Omental fat pad (tissue), 4 donors: ENCODE measurements around the gene MAGIX. TPM values are rescaled to one million over a fixed set of nuclear protein-coding genes. Genes with fewer than 3 reads are reported as not detected.

Experiments used
- small RNA-seq: library from RNA; depleted of rRNA; stranded (forward); fragments of <200 nt; gene quantifications from one replicate; pipeline ENCODE3, GENCODE V24; 2016
- total RNA-seq, 4 donors: library from RNA; depleted of rRNA; stranded (reverse); fragments of >200 nt; gene quantifications; one replicate each; pipeline ENCODE4 v1.1.0, GENCODE V29; 2016

MAGIX gene
- total RNA-seq, 4 donors from 2014 or later: 1.1 to 7.3 (median 3.3) TPM

Small RNA genes lying within 50 kb of the gene (small RNA-seq; reads per million reads assigned to genes)
- not detected for gene RN7SL262P

Other genes with a start within 250 kb of the MAGIX start
- gene PIM2, start 243.7 kb upstream of the MAGIX start, total RNA-seq: 10 to 100 TPM in 2 of 4 donors, 1 to 10 TPM in 2; 9.6 to 14.0 (median 11.5) TPM
- gene OTUD5, start 205.2 kb upstream of the MAGIX start, total RNA-seq: 10 to 100 TPM; 32.7 to 43.0 (median 38.3) TPM
- 10 to 100 TPM in 1 of 4 donors, 1 to 10 TPM in 3; 1.9 to 11.3 (median 3.7) TPM for gene KCND1, start 190.9 kb upstream of the MAGIX start, total RNA-seq
- 10 to 100 TPM; 25.1 to 44.5 (median 32.2) TPM for gene GRIPAP1, start 160.5 kb upstream of the MAGIX start, total RNA-seq
- 100 to 1,000 TPM in 3 of 4 donors, 10 to 100 TPM in 1; 89.8 to 124 (median 116) TPM for gene TFE3, start 119.4 kb upstream of the MAGIX start, total RNA-seq
- 1 to 10 TPM; 1.1 to 3.2 (median 2.5) TPM for gene CCDC120, start 103.8 kb upstream of the MAGIX start, total RNA-seq
- gene PRAF2, start 88.8 kb upstream of the MAGIX start, total RNA-seq: 10 to 100 TPM in 3 of 4 donors, 1 to 10 TPM in 1; 7.8 to 17.3 (median 12.3) TPM
- gene WDR45, start 82.9 kb upstream of the MAGIX start, total RNA-seq: 100 to 1,000 TPM in 3 of 4 donors, 10 to 100 TPM in 1; 90.8 to 131 (median 116) TPM
- gene GPKOW, start 39.0 kb upstream of the MAGIX start, total RNA-seq: 10 to 100 TPM; 16.0 to 30.9 (median 19.6) TPM
- 10 to 100 TPM; 26.3 to 48.0 (median 38.3) TPM for gene PLP2, start 9.1 kb downstream of the MAGIX start, total RNA-seq
- gene PRICKLE3, start 23.6 kb downstream of the MAGIX start, total RNA-seq: 10 to 100 TPM in 2 of 4 donors, 1 to 10 TPM in 2; 5.1 to 28.1 (median 11.9) TPM
- gene SYP, start 37.4 kb downstream of the MAGIX start, total RNA-seq: 1 to 10 TPM in 3 of 4 donors, under 1 TPM in 1; 0.46 to 3.3 (median 2.2) TPM
- gene CACNA1F, start 70.6 kb downstream of the MAGIX start, total RNA-seq: under 1 TPM; 0.19 to 0.60 (median 0.34) TPM
- gene CCDC22, start 72.7 kb downstream of the MAGIX start, total RNA-seq: 10 to 100 TPM in 2 of 4 donors, 1 to 10 TPM in 2; 8.9 to 14.3 (median 11.1) TPM
- gene FOXP3, start 102.0 kb downstream of the MAGIX start, total RNA-seq: not detected
- gene PPP1R3F, start 107.0 kb downstream of the MAGIX start, total RNA-seq: 1 to 10 TPM; 2.6 to 6.5 (median 4.6) TPM
- gene GAGE10, start 140.9 kb downstream of the MAGIX start, total RNA-seq: not detected
- gene GAGE12J, start 159.3 kb downstream of the MAGIX start, total RNA-seq: not detected
- not detected for gene GAGE13, start 168.8 kb downstream of the MAGIX start, total RNA-seq